Measurements from ENCODE around the gene ZGPAT. TPM values are rescaled to one million over a fixed set of nuclear protein-coding genes. Genes with fewer than 3 reads are reported as not detected.

ZGPAT gene
- total and polyA plus RNA-seq, 2 of the 4 experiments (the other 2 are of a cell fraction) = 13.4 to 20.2 TPM

- TF ChIP-seq MAFK (IDR thresholded peaks at IDR 0.05; ENCODE audit: low read depth, low read length) = no peak
These were observed 70.4 kb downstream of the ZGPAT start (continued) for GRCh38 chr20:63778034-63778752.

- no peaks in the 10 kb centered on the region for H3K9me1 ChIP-seq (ENCODE audit: insufficient read depth, low read length)
- no peak overlapping the region for H3K4me2 ChIP-seq (ENCODE audit: low read depth, low read length)
- TF ChIP-seq BHLHE40 (IDR thresholded peaks at IDR 0.05; ENCODE audit: low read depth, low read length) = no peak
- no peak for TF ChIP-seq USF2 (IDR thresholded peaks at IDR 0.05; ENCODE audit: low read depth, low read length)
- TF ChIP-seq ELK1 (IDR thresholded peaks at IDR 0.05; ENCODE audit: borderline replicate concordance, low read depth, low read length) = no peak
- TF ChIP-seq NFE2L2 (IDR thresholded peaks at IDR 0.05; ENCODE audit: low read depth, low read length) = no peak
- TF ChIP-seq CTCF (conservative IDR thresholded peaks at IDR 0.05; ENCODE audit: low read depth, low read length) = no peak
- no peak for TF ChIP-seq MAFK (IDR thresholded peaks at IDR 0.05; ENCODE audit: low read depth, low read length)
- TF ChIP-seq CHD1 (IDR thresholded peaks at IDR 0.05; ENCODE audit: low read depth, low read length) = no peak
- no peak for TF ChIP-seq MXI1 (IDR thresholded peaks at IDR 0.05; ENCODE audit: borderline replicate concordance, low read depth, low read length)
- TF ChIP-seq CEBPB (IDR thresholded peaks at IDR 0.05; ENCODE audit: low read depth, low read length) = no peak
- no peak overlapping the region for H2BK5ac ChIP-seq (ENCODE audit: low read depth, low read length, poor library complexity, severe bottlenecking)
- H3K4ac ChIP-seq (ENCODE audit: low read depth, low read length) = no peak overlapping the region
- H2BK15ac ChIP-seq (ENCODE audit: low read depth, low read length) = no peak overlapping the region
- no peaks in the 10 kb centered on the region; the same call in 1 of the 2 replicates for H3K36me3 ChIP-seq (ENCODE audit: control insufficient read depth, insufficient read depth, low read length)
- H2BK20ac ChIP-seq (ENCODE audit: low read depth, low read length) = no peak overlapping the region
- H3K27ac ChIP-seq (ENCODE audit: insufficient read depth, low read length) = no peak overlapping the region
- no peak overlapping the region for H3K4me3 ChIP-seq (ENCODE audit: insufficient read depth, low read depth, low read length)
- ChIA-PET POLR2A (ENCODE audit: unreplicated experiment) (no interaction called here), CTCF (no interaction called here)
- DNase-seq = no peak
- no peak overlapping the region for H3K56ac ChIP-seq (ENCODE audit: extremely low read depth, insufficient read depth, low read length)
- intact Hi-C loops (cut with micrococcal nuclease) = loop anchor here (5.0 kb wide), 1 partner anchor 193 kb away; no protein-coding TSS in a partner anchor
- ATAC-seq (ENCODE audit: low read depth) = no peak
- H3K18ac ChIP-seq (ENCODE audit: low read depth, low read length) = no peak overlapping the region
- no peak overlapping the region for H2BK120ac ChIP-seq (ENCODE audit: low read depth, low read length)
- H4K8ac ChIP-seq (ENCODE audit: low read depth in 2 of 2, low read length in 2 of 2) = no peak overlapping the region
- peaks cover 25% of the 10 kb centered on the region for H4K20me1 ChIP-seq (ENCODE audit: insufficient read depth, low read length)
- H2AK5ac ChIP-seq (ENCODE audit: low read depth, low read length) = no peak overlapping the region
- in situ Hi-C loops (cut with MboI; ENCODE audit: low sequenced_read_pairs) = no loop called here
- no peaks in the 10 kb centered on the region for H3K9me3 ChIP-seq (ENCODE audit: control insufficient read depth, insufficient read depth, low read length)
- 94% methylated on average over 3 of the region's 9 CpGs; no CpG with 5 or more reads in 1 of the 2 experiments for WGBS, 2 experiments (ENCODE audit: extremely low coverage in 2 of 2, insufficient read length in 1 of 2)
- H3K4me1 ChIP-seq (ENCODE audit: control insufficient read depth, insufficient read depth, low read length) = peaks cover 5% of the 10 kb centered on the region; the same call in 1 of the 2 replicates
- no peak overlapping the region for H3K23ac ChIP-seq (ENCODE audit: low read depth, low read length)
- dilution Hi-C loops (cut with HindIII; ENCODE audit: low sequenced_read_pairs, unreplicated experiment) = no loop called here
- H2AFZ ChIP-seq (replicated peaks; ENCODE audit: low read length, poor library complexity) = no peak overlapping the region
- H3K9ac ChIP-seq (ENCODE audit: low read depth, low read length) = no peak overlapping the region
- no peak overlapping the region for H3K14ac ChIP-seq (replicated peaks; ENCODE audit: low read depth, low read length)
- peaks cover 11 to 45% of the 10 kb centered on the region in 2 experiments for H3K79me1 ChIP-seq (ENCODE audit: low read depth in 1 of 2, low read length in 2 of 2)
- BruUV-seq (replicated peaks) = no TSS peak
- no peak overlapping the region for H4K5ac ChIP-seq (ENCODE audit: low read depth, low read length)
- H4K91ac ChIP-seq (ENCODE audit: insufficient read depth, low read depth, low read length) = no peak overlapping the region; the same call in 1 of the 2 replicates
- no peaks in the 10 kb centered on the region for H3K27me3 ChIP-seq (ENCODE audit: control insufficient read depth, insufficient read depth, low read length)
- peak overlapping the region; percentile 88 for H2AK9ac ChIP-seq (replicated peaks; ENCODE audit: low read depth, low read length, poor library complexity)
These were observed 71.0 kb downstream of the ZGPAT start for GRCh38 chr20:63778857-63779256.

Data from IMR-90 (cell line).